ENCODE data around the gene CDK19.
A peak's percentile ranks its signal among the peaks of the same experiment; 100 is the strongest.
"Not testable (repeated sequence)": the region's sequence is repeated elsewhere in the genome, so short reads cannot be mapped to it uniquely, and the experiment has no call there.

Gene CDK19

GRCh38 chr6:110756817-110757216 lies 58.5 kb downstream of the CDK19 start:
- DNase-seq (ENCODE audit: low read depth) = no peak

GRCh38 chr6:110755411-110755834 lies 59.8 kb downstream of the CDK19 start:
- no peak for DNase-seq (ENCODE audit: low read depth)

DNA sequence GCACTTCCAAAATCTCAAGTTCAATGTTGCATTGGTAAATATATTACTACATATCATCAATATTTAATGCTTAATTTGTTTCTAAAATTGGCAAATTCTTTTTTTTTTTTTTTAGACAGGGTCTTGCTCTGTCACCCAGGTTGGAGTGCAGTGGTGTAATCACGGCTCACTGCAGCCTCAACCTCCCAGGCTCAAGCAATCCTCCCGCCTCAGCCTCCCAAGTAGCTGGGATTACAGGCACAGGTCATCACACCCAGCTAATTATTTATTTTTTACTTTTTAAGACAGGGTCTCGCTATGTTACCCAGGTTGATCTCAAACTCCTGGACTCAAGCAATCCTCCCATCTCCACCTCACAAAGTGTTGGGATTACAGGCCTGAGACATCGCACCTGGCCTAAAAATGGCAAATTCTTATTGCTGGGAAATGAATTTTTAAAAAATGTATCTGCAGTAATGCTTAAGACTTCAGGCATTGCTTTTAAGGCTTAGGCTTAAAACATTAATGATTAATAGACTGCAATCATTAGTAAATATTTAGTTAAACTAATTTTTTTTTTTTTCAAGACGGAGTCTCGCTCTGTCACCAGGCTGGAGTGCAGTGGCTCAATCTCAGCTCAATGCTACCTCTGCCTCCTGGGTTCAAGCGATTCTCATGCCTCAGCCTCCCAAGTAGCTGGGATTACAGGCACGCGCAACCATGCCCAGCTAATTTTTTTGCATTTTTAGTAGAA lies 61.2 kb downstream of the CDK19 start:
- not testable (repeated sequence) for DNase-seq (ENCODE audit: low read depth)

DNA sequence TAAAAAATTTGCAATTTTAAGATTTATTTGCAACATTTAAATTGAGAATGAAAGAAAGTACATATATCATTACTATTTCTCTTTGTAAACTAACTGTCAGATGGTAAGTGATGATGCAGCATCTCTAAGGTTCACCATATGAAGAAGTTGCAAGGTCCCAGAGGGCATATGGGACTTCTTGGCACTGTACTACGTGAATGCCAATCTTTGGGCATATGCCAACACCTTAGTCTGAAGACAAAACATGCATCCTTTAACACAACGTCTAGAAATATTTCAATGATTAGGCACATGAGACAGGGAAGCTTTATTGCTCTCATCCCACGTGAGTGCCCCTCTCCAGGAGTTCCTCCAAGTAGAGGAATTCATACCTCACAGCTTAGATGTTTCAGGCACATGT lies 66.8 kb downstream of the CDK19 start:
- DNase-seq (ENCODE audit: low read depth) = no peak

DNA sequence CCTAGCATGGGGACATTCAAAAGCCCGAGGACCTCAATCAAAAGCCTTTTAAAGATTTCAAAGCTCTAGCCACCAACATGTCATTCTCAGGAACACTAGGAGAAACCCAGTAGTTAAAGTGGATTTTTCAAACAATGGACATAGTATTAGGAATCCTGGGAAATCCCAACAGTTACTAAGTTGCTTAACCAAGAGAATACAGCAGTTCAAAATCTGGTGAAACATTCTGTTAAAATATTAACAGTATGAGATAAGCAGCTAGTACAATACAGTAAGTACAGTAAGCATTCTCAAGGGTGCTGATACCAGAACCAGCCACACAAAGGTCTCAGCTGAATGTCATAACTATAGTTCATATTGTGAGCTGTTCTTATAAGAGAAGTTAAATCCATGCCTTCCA lies 68.6 kb downstream of the CDK19 start:
- no peak for DNase-seq (ENCODE audit: low read depth)

GRCh38 chr6:110744991-110745390 lies 70.3 kb downstream of the CDK19 start:
- DNase-seq (ENCODE audit: low read depth) = no peak

GRCh38 chr6:110742552-110742951 lies 72.7 kb downstream of the CDK19 start:
- not testable (repeated sequence) for DNase-seq (ENCODE audit: low read depth)

GRCh38 chr6:110741517-110741916 lies 73.8 kb downstream of the CDK19 start:
- DNase-seq (ENCODE audit: low read depth) = no peak

DNA sequence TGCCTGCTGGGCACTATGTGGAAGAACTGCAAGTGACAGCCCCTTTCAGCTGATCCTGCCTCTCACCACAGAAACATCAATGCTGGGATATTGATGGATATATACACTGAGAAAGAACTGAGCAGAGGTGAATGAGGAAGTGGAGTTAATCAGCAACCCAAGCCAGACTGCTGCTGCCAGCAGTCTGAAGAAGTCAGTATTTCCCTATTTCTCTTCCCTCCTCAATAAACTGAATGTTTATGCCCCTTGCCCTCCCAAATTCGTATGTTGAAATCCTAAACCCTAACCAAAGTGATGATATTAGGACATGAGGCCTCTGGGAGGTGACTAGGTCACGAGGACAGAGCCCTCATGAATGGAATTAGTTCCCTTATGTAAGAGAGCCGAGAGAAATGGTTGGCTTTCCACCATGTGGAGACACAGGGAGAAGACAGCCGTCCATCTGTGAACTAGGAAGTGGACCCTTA lies 76.3 kb downstream of the CDK19 start:
- DNase-seq (ENCODE audit: low read depth) = no peak

- DNase-seq (ENCODE audit: low read depth) = no peak
Measured at GRCh38 chr6:110735666-110736065, 79.6 kb downstream of the CDK19 start.

DNA sequence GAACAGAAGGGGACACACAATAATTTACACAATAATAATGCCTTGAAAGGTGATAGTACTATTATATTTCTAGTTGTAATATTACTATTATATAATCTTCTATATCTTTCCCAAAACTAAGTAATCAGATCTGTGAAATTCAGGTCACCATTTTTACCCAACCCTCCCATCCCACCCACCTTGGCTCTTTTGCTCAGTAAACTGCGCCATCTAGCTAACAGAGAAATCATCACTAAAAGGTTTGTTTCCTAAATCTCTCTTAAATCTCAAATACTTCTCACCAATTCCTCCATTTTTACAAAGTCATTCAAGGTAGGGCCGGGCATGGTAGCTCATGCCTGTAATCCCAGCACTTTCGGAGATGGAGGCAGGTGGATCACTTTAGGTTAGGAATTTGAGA lies 83.4 kb downstream of the CDK19 start:
- no peak for DNase-seq (ENCODE audit: low read depth)

- DNase-seq (ENCODE audit: low read depth) = no peak
Measured at GRCh38 chr6:110731196-110731595, 84.1 kb downstream of the CDK19 start.

- no peak for DNase-seq (ENCODE audit: low read depth)
Measured at GRCh38 chr6:110728501-110728900, 86.8 kb downstream of the CDK19 start.

DNA sequence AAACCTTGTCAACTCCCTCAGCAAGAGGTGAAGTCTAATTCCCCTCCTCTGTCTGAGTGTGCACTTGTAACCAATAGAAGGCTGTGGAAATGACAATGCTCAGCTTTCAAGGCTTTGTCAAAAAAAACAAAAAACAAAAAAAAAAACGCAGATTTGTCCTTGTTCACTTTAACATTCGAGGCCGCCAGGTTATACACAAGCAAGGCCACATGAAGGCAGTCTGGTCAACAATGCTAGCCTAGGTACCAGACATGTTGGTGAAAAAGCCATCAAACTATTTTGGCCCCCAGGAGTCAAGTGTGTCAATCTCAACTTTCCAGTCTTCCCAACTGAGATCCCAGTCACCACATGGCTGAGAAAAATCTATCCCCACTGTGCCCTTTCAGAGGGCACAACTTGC lies 92.3 kb downstream of the CDK19 start:
- DNase-seq (ENCODE audit: low read depth) = no peak

- DNase-seq (ENCODE audit: low read depth) = no peak
Measured at GRCh38 chr6:110720066-110720465, 95.2 kb downstream of the CDK19 start.

DNA sequence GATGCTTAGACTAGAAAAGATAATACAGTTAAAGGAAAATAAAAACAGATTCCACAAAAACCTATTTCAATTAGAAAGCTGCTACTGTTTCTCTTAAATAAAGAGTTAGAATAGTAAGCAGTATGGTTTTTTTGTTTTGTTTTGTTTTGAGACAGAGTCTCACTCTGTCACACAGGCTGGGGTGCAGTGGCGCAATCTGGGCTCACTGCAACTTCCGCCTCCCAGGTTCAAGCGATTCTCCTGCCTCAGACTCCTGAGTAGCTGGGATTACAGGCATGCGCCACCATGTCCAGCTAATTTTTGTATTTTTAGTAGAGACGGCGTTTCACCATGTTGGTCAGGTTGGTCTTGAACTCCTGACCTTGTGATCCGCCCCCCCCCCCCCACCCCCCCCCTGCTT lies 95.7 kb downstream of the CDK19 start:
- not testable (repeated sequence) for DNase-seq (ENCODE audit: low read depth)

GRCh38 chr6:110714143-110714542 lies 101.1 kb downstream of the CDK19 start:
- no peak for DNase-seq (ENCODE audit: low read depth)

DNA sequence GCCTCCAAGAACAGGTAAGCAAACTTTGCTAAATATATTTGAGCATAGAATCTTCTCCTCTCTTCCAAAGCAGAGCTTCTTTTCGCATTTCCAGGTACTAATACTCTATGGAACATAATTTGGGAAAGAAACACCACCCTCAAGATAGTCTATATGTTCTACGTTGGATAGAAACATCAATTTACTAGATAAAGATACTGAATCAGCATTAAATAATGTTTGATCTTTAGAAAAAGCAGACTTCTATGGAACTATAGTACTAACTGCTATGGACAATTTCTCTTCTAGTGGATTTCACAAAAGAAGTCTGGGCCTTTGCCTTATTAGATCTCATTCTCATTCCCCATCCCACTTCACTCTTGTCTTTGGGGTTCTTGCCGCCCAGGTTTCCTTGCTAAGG lies 103.0 kb downstream of the CDK19 start:
- DNase-seq (ENCODE audit: low read depth) = no peak

DNA sequence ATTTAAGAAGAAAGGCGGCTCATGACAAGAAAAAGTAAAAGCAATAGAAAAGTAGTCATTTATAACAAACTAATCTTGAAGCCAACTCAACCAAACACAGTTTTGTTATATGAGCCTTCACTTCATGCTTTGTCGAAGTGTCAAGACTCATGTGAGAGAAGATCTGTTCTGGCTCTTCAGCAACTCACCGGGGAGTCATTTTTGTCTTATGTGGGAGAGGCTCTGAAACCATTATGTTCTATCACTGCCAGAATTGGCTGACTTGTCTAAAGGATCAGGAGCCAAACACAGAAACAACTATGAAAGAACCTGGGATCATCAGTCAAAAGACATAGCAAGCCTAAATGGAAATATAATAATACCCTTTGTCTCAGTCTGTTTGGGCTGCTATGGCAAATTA lies 105.2 kb downstream of the CDK19 start:
- no peak for DNase-seq (ENCODE audit: low read depth)

DNA sequence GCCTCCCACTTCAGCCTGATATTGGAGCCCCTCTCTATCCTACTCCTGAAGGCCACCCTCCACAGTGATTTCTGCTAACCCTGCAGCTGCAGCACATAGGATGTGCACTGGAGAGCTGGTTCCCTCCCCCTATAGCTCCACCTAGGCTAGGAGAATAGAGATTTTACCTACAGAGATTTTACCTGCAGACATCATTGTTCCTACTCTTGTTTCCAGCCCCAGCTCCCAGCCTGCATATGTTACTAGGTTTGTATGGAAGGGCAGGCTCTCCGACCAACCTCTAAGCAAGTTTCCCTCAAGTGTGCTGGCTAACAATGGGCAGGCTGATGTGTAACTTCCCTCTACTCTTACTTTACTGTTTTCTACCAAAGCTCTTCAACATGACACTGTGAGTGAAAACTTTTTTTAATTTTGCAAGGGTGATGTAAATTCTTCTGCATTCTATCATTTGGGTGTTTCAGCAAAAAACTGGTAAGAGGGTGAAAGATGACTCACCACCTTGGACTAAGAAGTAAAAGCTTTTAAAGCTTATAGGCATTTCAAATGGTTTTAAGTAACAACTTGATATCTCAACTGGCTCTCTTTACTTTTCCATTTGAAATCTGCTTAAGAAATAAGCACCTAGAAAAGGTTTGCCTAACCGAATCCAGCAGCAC lies 106.8 kb downstream of the CDK19 start:
- DNase-seq (ENCODE audit: low read depth) = peak; percentile 30

- DNase-seq (ENCODE audit: low read depth) = no peak
Measured at GRCh38 chr6:110705543-110705942, 109.7 kb downstream of the CDK19 start.

DNA sequence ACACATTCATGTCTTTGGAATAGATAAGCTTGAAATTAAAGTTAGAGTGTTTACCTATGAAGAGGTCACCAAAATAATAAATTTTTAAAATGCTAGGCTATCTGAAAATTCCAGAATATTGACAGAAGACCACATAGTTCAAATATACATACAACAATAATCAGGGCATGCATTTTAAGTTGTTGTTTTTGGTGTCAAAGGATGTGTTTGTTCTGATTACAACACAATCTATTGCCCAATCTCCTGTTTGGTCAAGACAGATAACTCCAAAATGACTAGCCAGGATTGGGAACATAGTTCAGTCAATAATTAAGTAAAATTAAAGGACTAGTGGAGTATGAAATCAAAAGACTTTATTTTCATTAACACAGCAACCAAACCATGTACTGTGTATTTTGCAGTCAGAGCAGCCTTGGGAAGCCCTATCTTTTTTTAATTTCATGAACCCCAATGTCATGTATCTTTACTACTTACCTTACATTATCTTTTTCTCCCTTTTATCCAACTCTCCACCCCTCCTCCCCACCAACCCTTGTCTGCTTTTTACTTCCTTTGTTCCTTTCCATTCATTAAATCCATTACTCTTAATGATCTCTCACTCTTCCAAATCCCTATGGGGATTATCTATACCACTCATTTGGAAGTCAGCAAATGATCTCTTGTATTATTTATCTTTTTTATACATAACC lies 111.2 kb downstream of the CDK19 start:
- DNase-seq (ENCODE audit: low read depth) = no peak
